A549 (cell line): ENCODE data around the gene GALR3.

Source experiments
- CEBPB ChIP-seq, 2 experiments: fragments of >200 bp in 1 of 2; sonication (Bioruptor Twin) in 1 of 2; formaldehyde crosslinking in 1 of 2; IDR thresholded peaks; 2 replicates each; pipeline ENCODE4 v1.6.1; 2012 to 2016
- HOXB13 ChIP-seq: fragments of 250-450 bp; sonication (Bioruptor Pico); IDR thresholded peaks from 2 replicates; pipeline ENCODE4 v1.5.0; 2020; ENCODE audit warnings: low read depth, mild to moderate bottlenecking, moderate library complexity
- NFE2L2 ChIP-seq: fragments of 150-350 bp; conservative IDR thresholded peaks from 2 replicates; pipeline ENCODE4 v1.6.1; 2014; ENCODE audit warnings: low read length
- PHF8 ChIP-seq: fragments of 200-600 bp; sonication (generic); IDR thresholded peaks from 2 replicates; pipeline ENCODE4 v1.6.1; 2016; ENCODE audit warnings: low read depth, mild to moderate bottlenecking, antibody characterized with exemption, moderate library complexity, borderline replicate concordance
- POLR2A ChIP-seq: IDR thresholded peaks from 2 replicates; pipeline ENCODE4 v1.6.1; 2012; ENCODE audit warnings: mild to moderate bottlenecking, low read length
- POLR2AphosphoS2 ChIP-seq: conservative IDR thresholded peaks from 2 replicates; pipeline ENCODE4 v1.6.1; 2012; ENCODE audit warnings: low read length, improper control_type of control experiment, inconsistent platforms
- RAD21 ChIP-seq, 2 experiments: fragments of >200 bp in 1 of 2; sonication (Bioruptor Twin) in 1 of 2; formaldehyde crosslinking in 1 of 2; IDR thresholded peaks in 1 of 2; conservative IDR thresholded peaks in 1 of 2; 2 replicates in 1 of 2; 3 replicates in 1 of 2; pipeline ENCODE4 v1.6.1; 2012 to 2018; ENCODE audit warnings: inconsistent platforms in 1 of 2
- RCOR1 ChIP-seq: fragments of 150-350 bp; IDR thresholded peaks from 2 replicates; pipeline ENCODE4 v1.6.1; 2014; ENCODE audit warnings: antibody characterized with exemption, low read length, low read depth
- RNF2 ChIP-seq: fragments of 200-600 bp; sonication (generic); IDR thresholded peaks from 2 replicates; pipeline ENCODE4 v1.6.1; 2016; ENCODE audit warnings: low read depth, mild to moderate bottlenecking, antibody characterized with exemption, moderate library complexity, borderline replicate concordance
- ZNF302 ChIP-seq: fragments of 250-450 bp; sonication (Bioruptor Pico); IDR thresholded peaks from 2 replicates; pipeline ENCODE4 v1.9.0; 2021; ENCODE audit warnings: inconsistent platforms, mild to moderate bottlenecking, moderate library complexity
- TF ChIP-seq, protein P1 (sequence below): fragments of >200 bp; sonication (Bioruptor Twin); formaldehyde crosslinking; IDR thresholded peaks from 3 replicates; pipeline ENCODE4 v1.5.1; 2016
- TF ChIP-seq, protein P2 (sequence below): IDR thresholded peaks from 2 replicates; pipeline ENCODE4 v1.6.1; 2012
- TF ChIP-seq, protein P3 (sequence below): fragments of 200-600 bp; sonication (generic); IDR thresholded peaks from 2 replicates; pipeline ENCODE4 v1.6.1; 2016; ENCODE audit warnings: antibody characterized with exemption, mild to moderate bottlenecking, moderate library complexity
- TF ChIP-seq, protein P4 (sequence below): IDR thresholded peaks from 2 replicates; pipeline ENCODE4 v1.6.1; 2012

DNA sequence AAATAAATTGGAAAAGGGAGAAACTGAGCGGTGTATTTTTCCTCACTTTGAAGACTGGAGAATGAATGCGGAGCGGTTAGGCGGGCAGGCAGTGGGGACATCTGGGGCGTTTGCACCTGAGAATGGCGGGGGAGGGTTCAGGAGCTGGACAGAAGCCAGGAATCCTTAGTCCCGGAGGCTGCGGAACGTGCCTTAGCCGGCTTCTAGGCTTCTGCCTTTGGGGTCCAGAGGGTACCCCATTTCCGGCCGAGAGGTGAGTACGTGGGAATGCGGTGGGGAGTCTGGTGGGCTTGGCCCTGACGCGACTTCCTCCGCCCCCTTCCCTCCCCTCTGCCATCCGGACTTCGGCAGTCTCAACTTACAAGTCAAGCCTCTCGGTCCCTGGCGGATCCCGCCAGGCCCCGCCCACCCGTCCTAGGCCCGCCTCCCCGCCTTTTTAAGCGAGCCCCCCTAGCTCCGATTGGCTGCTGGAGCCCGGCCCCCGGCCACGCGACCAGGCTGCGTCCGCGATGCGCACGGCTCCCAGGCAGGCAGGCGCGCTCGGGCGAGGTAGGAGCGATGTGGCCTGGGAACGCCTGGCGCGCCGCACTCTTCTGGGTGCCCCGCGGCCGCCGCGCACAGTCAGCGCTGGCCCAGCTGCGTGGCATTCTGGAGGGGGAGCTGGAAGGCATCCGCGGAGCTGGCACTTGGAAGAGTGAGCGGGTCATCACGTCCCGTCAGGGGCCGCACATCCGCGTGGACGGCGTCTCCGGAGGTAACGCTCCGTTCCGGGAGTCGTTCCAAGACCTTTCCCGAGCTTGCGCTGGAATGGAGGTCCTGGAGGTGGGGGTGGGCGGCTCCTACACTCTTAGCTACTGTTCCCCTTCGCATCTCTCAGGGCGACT is 15.5 kb upstream of the GALR3 start, which contains the start of gene GCAT:
- TF ChIP-seq, protein P1, sequence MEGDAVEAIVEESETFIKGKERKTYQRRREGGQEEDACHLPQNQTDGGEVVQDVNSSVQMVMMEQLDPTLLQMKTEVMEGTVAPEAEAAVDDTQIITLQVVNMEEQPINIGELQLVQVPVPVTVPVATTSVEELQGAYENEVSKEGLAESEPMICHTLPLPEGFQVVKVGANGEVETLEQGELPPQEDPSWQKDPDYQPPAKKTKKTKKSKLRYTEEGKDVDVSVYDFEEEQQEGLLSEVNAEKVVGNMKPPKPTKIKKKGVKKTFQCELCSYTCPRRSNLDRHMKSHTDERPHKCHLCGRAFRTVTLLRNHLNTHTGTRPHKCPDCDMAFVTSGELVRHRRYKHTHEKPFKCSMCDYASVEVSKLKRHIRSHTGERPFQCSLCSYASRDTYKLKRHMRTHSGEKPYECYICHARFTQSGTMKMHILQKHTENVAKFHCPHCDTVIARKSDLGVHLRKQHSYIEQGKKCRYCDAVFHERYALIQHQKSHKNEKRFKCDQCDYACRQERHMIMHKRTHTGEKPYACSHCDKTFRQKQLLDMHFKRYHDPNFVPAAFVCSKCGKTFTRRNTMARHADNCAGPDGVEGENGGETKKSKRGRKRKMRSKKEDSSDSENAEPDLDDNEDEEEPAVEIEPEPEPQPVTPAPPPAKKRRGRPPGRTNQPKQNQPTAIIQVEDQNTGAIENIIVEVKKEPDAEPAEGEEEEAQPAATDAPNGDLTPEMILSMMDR: no peak
- TF ChIP-seq NFE2L2 (no peak), HOXB13 (no peak), POLR2A (peak; percentile 28; the same call in 1 of the 2 replicates), ZNF302 (CRISPR knock-in tag) (no peak), RAD21 (conservative IDR thresholded peaks at IDR 0.05 in 1 of 2, IDR thresholded peaks at IDR 0.05 in 1 of 2) (no peak), POLR2AphosphoS2 (no peak), RCOR1 (no peak), PHF8 (no peak), CEBPB (IDR thresholded peaks at IDR 0.05) (no peak), RNF2 (no peak)
- TF ChIP-seq, protein P2, sequence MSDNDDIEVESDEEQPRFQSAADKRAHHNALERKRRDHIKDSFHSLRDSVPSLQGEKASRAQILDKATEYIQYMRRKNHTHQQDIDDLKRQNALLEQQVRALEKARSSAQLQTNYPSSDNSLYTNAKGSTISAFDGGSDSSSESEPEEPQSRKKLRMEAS: peak; percentile 82
- TF ChIP-seq, protein P3, sequence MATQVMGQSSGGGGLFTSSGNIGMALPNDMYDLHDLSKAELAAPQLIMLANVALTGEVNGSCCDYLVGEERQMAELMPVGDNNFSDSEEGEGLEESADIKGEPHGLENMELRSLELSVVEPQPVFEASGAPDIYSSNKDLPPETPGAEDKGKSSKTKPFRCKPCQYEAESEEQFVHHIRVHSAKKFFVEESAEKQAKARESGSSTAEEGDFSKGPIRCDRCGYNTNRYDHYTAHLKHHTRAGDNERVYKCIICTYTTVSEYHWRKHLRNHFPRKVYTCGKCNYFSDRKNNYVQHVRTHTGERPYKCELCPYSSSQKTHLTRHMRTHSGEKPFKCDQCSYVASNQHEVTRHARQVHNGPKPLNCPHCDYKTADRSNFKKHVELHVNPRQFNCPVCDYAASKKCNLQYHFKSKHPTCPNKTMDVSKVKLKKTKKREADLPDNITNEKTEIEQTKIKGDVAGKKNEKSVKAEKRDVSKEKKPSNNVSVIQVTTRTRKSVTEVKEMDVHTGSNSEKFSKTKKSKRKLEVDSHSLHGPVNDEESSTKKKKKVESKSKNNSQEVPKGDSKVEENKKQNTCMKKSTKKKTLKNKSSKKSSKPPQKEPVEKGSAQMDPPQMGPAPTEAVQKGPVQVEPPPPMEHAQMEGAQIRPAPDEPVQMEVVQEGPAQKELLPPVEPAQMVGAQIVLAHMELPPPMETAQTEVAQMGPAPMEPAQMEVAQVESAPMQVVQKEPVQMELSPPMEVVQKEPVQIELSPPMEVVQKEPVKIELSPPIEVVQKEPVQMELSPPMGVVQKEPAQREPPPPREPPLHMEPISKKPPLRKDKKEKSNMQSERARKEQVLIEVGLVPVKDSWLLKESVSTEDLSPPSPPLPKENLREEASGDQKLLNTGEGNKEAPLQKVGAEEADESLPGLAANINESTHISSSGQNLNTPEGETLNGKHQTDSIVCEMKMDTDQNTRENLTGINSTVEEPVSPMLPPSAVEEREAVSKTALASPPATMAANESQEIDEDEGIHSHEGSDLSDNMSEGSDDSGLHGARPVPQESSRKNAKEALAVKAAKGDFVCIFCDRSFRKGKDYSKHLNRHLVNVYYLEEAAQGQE: no peak
- TF ChIP-seq, protein P4, sequence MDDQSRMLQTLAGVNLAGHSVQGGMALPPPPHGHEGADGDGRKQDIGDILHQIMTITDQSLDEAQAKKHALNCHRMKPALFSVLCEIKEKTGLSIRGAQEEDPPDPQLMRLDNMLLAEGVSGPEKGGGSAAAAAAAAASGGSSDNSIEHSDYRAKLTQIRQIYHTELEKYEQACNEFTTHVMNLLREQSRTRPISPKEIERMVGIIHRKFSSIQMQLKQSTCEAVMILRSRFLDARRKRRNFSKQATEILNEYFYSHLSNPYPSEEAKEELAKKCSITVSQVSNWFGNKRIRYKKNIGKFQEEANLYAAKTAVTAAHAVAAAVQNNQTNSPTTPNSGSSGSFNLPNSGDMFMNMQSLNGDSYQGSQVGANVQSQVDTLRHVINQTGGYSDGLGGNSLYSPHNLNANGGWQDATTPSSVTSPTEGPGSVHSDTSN: no peak
